Glomerular endothelial cell (primary cell): Measurements from ENCODE around the gene SARNP. TPM values are rescaled to one million over a fixed set of nuclear protein-coding genes. Genes with fewer than 3 reads are reported as not detected.
"Not testable (repeated sequence)": the region's sequence is repeated elsewhere in the genome, so short reads cannot be mapped to it uniquely, and the experiment has no call there.

ENCODE experiments used
- DNase-seq: peaks from one replicate; pipeline ENCODE4 v3.0.0-alpha.2; 2011; ENCODE audit warnings: low read depth, low spot score; ENCODE audit errors: extremely low read depth
- total RNA-seq: library from RNA; depleted of rRNA; stranded (reverse); fragments of >200 nt; gene quantifications from 2 replicates; pipeline ENCODE4 v1.2.3, GENCODE V29; 2015

Gene SARNP
- total RNA-seq, 1 donor from 2014 or later, result 94.4 TPM

DNA sequence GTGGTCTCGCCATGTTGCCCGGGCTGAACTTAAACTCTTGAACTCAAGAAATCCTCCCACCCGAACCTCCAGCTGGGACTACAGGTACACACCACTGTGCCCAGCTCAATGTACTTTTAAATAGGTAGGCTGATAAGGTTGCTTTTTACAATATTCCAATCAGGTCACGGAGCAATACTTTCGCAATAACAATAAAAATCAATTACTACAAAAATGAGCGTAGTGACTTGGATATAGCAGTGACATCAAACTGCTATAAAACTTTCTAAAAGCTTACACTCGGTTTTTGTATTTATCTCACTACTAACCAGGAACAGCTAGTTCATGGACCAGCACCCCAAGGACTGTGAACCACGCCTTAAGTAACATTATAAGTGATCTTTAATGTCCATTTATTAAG, 10.5 kb downstream of the SARNP start:
- DNase-seq, result no peak

DNA sequence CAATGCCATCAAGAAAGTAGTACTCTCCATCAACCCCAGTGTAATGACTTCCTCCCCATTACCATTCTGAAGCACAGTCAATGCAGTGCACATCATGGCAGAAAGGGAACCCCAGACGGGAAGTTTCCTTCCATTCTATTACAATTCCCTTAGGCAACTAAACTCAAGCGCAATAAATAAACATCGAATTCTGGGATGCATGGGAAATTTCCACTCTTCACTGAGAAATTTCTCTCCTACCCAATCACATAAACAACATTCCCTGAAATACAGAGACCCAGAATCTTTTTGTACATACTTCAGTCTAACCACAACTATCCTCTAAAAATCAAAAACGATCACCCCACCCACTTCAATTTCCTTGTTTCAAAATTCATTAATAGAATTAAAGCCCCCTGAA, 20.0 kb downstream of the SARNP start:
- DNase-seq, result no peak

DNA sequence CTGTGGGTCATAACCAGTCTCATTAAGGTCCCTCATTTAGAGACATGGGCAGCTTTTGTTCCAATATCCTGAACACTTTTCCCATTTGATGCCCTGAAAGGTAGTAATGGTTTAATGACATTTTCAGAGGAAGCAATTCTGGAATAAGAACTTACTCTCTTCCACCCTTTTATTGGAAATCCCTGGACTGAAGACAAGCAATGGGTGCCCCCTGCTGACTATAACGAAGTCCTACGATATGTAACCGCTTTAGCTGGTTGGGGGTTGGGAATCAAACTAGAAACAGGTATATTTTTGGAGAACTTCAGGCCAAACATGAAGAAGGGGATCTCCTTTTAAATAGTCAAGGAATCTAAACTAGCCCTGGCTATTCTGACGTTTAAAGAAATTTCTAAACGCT, 20.5 kb downstream of the SARNP start:
- DNase-seq, result no peak

DNA sequence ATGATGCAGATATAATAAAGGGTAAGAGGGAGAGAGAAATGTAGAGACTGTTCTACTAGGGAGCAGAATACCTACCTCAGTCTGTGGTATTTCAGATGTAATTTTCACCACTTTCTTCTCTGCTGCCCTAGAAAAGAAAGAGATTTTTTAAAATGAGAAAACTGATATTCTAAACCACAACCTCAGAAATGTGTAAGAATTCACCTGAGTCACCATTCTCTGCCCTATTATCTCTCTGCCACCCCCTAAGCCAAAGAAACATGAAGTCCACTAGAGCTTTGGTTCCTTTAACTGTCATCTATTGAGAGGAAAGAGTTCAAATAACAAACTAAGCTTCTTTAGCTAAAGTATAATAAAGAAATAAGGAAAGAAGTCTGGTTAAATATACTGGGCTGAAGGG, 21.6 kb downstream of the SARNP start:
- no peak for DNase-seq

DNA sequence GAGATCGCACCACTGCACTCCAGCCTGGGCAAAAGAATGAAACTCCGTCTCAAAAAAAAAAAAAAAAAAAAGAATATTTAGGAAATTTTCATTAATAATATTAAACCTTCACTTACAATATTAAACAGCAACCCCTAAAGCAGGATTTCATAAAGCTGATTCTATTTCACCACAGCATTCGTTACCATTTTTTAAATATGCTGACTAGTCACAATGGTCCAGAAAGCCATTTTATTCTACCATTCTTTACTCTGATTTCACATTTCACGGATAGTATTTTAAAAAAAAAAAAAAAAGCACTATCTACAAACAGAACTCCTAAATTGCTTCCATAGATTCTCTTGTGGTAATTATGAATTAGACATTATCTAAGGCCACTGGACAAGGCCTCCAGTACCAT, 27.6 kb downstream of the SARNP start:
- DNase-seq, result no peak

DNA sequence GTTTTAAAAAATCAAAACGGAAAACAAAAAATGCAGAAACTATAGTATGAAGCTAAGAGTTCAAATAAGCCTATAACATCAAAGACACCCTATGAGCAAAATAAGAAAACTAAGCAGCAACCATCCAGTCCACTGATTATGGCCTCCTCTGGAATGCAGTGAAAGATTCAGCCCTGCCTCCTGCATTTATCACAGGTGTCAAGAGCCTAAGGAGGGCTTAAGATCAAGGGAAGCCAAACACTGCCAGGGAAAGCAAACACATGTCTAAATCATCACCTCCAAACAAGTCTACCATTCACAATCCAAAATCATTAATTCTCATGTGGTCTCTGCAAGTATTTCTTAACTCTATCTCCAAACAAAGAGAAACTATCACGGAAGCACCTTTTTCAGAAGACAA, 28.4 kb downstream of the SARNP start:
- no peak for DNase-seq

DNA sequence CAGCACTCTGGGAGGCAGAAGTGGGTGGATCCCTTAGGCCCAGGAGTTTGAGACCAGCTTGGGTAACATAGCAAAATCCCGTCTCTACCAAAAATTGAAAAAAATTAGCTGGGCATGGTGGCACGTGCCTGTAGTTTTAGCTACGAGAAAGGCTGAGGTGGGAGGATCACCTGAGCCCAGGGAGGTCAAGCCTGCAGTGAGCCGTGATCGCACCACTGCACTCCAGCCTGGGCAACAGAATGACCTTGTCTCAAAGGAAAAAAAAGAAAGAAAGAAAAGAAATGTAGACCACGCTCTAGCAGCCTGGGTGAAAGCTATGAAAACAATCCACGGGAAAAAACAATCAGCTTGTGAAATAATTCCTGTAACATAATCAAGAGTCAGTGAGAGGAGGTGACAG, 29.0 kb downstream of the SARNP start:
- no peak for DNase-seq

DNA sequence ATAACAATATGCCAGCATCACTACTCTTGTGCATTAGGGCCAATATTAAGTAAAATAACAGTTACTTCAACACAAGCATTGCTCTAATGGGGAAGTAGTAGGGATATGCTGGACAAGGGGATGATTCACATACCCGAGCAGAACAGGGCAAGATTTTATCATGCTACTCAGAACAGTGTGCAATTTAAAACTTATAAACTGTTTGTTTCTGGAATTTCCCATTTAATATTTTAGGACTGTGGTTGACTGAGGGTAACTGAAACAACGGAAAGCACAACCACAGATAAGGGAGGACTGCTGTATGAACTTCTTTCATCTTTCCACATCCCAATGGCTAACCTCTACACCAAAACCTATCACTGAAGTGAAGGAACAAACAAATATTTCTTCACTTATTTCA, 36.8 kb downstream of the SARNP start:
- no peak for DNase-seq

DNA sequence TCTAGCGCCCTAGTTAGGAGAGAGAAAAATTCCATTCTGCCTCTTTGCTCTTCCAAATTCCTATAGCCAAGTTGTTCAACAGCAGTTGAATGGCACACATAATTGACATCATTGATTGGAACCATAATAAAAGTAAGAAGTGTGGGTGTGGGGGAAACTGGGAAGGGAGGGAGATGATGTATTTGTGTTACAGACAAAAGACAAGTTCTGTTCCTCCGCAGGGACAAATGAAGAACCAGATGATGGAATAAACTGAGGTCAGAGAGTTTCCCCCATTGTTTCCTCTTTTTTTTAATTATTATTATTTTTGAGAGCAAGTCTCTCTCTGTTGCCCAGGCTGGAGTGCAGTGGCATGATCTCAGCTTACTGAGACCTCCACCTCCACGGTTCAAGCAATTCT, 39.7 kb downstream of the SARNP start:
- no peak for DNase-seq

DNA sequence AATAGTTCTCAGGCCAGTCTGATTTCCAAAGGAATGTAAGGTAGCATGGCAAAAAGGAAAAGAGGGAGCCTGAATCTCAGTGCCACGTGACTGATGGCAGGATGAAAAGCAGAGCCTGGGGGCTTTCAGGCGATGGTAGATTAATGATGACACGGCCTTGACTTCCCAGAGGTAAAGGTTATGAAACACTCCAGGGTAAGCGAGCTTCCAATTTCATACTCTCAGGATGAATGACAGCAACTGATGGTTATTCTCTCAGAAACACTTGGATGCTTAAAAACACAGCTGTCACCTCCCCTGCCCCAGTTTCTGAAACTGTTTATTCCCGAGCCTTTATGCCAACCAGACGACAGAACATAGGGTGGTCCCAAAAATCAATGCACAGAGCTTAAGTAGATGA, 45.8 kb downstream of the SARNP start:
- no peak for DNase-seq

DNA sequence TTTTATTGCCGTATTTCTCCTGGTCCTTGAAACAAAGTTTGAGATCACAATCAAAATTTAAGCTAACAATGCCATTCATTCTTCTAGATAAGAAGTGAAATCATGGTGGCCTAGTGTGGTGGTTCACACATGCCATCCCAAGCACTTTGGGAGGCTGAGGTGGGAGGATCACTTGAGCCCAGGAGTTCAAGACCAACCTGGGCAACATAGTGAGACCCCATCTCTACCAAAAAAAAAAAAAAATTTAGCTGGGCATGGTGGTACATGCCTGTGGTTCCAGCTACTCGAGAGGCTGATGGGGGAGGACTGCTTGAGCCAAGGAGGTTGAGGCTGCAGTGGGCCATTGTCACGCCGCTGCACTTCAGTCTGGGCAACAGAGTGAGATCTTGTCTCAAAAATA, 50.4 kb downstream of the SARNP start:
- DNase-seq, result no peak

DNA sequence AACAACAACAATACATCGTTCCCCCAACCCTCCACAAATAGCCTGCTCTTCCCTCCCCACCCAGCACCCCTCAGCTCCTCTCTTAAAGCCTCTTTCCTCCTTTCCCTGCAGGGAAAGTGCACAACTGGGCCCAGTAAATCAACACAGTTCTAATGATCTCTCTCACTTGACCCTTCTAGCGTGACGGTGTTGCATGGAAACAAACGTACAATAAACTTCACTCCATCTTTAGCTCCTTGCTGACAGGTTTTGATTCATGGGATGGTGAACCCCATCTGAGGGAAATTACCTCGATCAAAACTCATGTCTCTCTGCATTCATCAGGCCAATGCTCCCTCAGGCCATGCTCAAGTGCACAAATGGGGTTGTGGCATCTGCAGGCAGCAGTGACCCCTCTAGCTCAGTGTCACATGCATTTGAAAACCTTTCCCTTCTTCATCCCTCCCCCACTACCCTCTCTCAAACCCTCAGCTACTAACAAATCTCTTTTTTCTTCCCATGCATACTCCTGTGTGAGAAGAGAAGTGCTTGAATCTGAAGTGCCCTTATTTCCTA, 51.7 kb downstream of the SARNP start:
- no peak for DNase-seq

DNA sequence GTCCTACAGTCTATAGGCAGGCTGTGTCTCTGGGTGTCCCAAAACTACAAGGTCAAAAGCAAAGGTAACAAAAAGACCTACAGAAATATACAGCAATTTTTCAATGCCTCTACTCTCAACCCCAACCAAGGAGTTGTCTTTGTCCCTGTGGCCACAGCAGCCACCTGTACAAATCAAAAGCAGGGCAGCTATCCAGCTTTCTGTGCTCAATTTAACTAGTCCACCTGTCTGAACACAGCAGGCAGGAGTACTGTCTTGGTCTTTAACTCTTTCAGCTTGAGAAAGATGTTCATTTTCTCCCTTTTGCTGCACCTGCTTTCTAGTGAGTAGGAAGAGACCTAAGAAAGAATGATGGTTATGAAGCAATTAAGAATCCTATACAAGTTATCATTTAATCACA, 54.9 kb downstream of the SARNP start:
- no peak for DNase-seq

DNA sequence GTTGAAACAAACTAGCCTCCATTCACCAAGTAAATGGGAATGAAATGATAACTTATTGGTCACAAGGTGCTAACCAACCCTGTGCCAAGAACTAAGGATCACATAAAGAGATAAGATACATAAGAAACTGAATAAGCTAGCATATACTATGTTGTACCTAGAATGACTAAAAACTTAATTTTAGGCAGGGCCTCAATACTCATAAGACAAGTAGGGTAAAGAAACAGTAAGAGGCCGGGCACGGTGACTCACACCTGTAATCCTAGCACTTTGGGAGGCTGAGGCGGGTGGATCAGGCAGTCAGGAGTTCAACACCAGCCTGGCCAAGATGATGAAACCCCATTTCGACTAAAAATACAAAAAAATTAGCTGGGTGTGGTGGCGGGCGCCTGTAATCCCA, 56.9 kb downstream of the SARNP start:
- no peak for DNase-seq

DNA sequence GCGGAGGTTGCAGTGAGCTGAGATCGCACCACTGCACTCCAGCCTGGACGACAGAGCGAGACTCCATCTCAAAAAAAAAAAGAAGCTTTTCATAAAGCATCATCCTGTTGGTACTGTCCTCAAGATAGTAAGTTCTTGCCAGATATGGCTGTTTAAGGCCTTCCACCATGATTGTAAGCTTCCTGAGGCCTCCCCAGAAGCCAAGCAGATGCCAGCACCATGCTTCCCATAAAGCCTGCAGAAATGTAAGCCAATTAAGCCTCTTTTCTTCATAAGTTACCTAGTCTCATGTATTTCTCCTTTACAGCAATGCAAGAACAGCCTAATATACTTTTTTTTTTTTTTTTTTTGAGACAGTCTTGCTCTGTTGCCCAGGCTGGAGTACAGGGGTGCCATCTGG, 58.9 kb downstream of the SARNP start:
- DNase-seq, result not testable (repeated sequence)

DNA sequence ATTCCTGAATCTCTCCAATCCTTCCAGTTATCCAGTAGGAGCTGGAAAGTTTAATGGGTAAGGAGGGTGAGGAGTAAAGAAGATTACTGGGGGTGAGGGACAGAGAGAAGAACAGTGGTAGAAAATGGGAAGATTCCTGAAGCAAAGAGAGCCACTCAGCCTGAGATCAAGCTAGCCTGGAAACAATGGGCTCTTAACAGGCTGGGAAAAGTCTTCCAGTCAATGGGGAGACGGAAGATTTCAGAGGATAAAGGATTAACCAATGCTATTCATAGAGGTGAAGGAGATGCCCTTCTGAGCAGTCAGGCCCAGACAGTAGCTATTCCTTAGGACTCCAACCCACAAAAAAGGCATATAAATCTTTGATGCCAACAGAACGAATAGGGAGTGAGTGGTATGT, 59.8 kb downstream of the SARNP start:
- DNase-seq, result no peak

DNA sequence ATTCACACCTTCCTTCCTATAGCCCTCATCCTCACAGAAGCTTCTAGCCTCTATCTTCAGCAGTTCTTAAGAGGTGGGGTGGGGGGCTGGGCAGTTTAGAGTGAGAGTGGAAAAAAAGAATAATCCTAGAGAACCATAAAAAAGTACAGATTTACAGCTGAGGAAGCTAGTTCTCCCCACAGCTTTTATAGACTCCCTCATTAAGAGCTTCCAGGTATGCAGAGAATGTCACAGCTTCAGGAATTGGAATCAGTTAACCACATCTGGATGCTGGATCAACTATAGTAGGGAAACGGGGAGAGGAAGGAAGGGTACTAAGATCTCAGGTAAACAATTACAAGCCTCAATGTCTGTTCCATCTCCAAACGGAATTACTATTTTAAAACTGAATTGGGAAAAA, 62.3 kb downstream of the SARNP start:
- DNase-seq, result no peak

DNA sequence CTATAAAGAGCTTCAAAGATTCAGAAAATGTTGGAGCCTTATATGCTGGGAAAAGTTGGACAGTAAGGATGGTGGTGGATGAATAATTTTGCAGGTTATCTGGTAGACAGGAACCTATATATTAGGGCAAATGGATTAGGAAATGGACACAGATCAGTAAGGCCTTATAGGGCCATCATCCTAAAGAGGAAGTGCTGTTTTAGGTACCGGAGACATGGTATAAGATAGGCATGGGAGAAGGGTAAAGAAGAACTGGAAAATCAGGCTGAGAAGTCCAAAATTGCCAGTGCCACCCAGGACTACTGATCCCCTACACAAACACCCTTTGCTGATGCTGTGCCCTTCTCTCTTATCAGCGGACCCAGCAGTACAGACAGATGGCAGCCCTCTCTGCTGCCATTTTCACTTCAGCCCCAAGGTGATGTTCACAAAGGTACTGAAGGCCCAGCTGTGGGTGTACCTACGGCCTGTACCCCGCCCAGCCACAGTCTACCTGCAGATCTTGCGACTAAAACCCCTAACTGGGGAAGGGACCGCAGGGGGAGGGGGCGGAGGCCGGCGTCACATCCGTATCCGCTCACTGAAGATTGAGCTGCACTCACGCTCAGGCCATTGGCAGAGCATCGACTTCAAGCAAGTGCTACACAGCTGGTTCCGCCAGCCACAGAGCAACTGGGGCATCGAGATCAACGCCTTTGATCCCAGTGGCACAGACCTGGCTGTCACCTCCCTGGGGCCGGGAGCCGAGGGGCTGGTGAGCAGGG, 69.1 kb downstream of the SARNP start:
- DNase-seq, result no peak

DNA sequence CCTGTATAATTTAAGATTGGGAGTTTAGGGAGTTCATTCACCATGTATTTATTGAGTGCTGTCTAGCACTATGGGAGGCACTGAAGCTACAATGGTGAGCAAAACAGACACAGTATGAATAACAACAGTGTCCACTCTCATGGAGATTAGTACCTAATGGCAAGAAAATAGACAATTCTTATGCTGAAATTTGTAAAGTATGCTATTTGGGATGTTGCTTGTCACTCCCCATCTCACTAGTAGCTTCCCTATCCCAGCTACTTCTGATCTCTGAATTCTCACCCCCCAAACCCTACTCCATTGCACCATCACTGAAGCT, 70.7 kb downstream of the SARNP start:
- no peak for DNase-seq

DNA sequence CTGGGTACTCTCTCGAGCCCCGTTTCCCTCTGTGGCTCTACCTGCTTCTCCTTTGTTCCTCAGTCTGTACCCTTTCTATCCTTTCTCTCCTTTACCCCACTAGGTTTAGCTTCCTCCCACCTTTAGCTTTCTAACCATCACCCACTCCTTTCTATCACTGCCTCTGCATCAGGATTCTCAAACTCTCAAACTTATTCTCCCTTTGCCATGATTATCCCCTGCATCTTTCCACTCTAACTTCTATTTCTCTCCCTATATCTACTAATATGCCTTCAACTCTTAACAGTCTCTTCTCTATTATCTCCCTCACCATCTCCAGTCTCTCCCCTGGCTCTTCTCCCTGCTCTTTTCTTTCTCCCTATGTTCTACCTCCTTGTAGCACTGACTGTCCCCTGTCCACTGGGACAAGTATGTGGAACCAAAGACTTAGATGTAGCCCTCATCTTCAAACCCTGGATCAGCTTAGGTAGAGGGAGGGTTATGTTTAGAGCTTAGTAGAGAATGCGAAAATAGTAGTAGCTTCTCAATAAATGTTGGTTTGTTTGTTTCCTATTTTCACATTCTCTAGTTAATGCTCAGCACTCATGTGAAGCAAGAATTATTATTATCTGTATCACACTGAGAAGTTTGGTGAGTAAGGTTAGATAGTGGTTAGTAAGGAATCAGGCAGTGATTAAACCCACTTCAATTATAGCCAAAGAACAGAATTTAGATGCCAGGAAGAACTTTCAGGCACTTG, 71.2 kb downstream of the SARNP start:
- DNase-seq, result no peak

DNA sequence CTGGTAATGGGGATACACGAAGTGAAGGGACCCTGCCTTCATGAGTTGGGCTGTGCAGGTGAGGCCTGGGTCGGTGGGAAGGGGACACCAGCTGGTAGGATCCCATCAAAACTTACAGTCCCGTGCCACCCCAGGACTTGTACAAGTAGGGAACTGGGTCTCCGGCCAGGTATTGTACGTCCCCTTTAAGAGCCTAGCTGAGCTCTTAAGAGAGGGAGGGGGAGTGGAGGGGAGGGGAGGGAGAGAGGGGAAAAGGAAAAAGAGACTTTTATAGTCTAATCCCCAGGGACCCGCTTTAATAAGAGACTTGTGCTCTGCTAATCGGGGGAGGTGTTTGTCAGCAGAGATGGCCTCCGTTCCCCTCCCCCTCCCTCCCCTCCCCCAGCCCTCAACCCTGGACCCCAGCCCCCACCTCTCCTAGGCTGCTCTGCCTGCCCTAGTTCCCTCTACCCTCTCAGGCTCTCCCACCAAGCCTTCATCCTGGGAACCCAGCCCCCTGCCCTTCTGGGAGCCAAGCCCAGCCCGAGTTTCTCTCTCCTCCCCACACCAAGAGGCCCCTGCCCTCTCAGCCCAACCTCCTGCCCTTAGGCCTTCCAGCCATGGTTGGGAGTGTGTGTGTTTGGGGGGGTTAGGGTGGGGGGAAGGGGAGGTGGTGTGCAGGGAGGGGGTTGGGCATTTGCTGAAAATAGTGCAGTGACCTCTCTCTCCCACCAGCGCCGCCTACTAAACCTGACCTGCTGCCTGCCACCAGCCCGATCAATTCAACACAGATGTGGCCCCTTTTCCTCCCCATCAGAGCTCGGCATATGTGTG, 72.0 kb downstream of the SARNP start:
- no peak for DNase-seq
